ENCODE measurements around the gene FRMPD4. TPM values are rescaled to one million over a fixed set of nuclear protein-coding genes. Genes with fewer than 3 reads are reported as not detected.
A peak's percentile ranks its signal among the peaks of the same experiment; 100 is the strongest.

Gene FRMPD4
- total and polyA plus RNA-seq, 5 donors = 0.33 to 2.1 (median 0.43) TPM

GRCh38 chrX:12304261-12304660 lies 166.0 kb downstream of the FRMPD4 start:
- DNase-seq = no peak

GRCh38 chrX:12307961-12308360 lies 169.7 kb downstream of the FRMPD4 start:
- intact Hi-C loops (cut with DNase I) = no loop called here
- no peaks in the 10 kb centered on the region for H3K9me3 ChIP-seq (ENCODE audit: control insufficient read depth, low read length)
- DNase-seq (no peak), ATAC-seq (no peak)
- WGBS = 84% methylated on average over 2 of the region's 2 CpGs
- H3K27ac ChIP-seq (ENCODE audit: low read length) = no peak overlapping the region
- H3K4me1 ChIP-seq (ENCODE audit: control insufficient read depth, insufficient read depth, low read length) = no peaks in the 10 kb centered on the region
- H3K4me3 ChIP-seq (ENCODE audit: low read length) = no peak overlapping the region
- H3K27me3 ChIP-seq (ENCODE audit: control insufficient read depth, insufficient read depth) = no peaks in the 10 kb centered on the region

More at GRCh38 chrX:12304261-12304660, 166.0 kb downstream of the FRMPD4 start:
- ATAC-seq = no peak
- H3K27me3 ChIP-seq (ENCODE audit: control insufficient read depth, insufficient read depth) = no peaks in the 10 kb centered on the region
- no peak overlapping the region for H3K4me3 ChIP-seq (ENCODE audit: low read length)
- WGBS = 28% methylated on average over 2 of the region's 2 CpGs
- no peaks in the 10 kb centered on the region for H3K9me3 ChIP-seq (ENCODE audit: control insufficient read depth, low read length)
- no peak overlapping the region for H3K27ac ChIP-seq (ENCODE audit: low read length)
- no peaks in the 10 kb centered on the region for H3K4me1 ChIP-seq (ENCODE audit: control insufficient read depth, insufficient read depth, low read length)
- intact Hi-C loops (cut with DNase I) = no loop called here

- no peaks in the 10 kb centered on the region for H3K9me3 ChIP-seq (ENCODE audit: control insufficient read depth, low read length)
- H3K27ac ChIP-seq (ENCODE audit: low read length) = no peak overlapping the region
- DNase-seq (no peak), ATAC-seq (peak in 1 of 2 donors; percentile 61)
- H3K4me3 ChIP-seq (ENCODE audit: low read length) = no peak overlapping the region
- intact Hi-C loops (cut with DNase I) = no loop called here
- H3K4me1 ChIP-seq (ENCODE audit: control insufficient read depth, insufficient read depth, low read length) = no peaks in the 10 kb centered on the region
- no peaks in the 10 kb centered on the region for H3K27me3 ChIP-seq (ENCODE audit: control insufficient read depth, insufficient read depth)
- 68% methylated on average over 4 of the region's 4 CpGs for WGBS
Measured at GRCh38 chrX:12308420-12308819, 170.1 kb downstream of the FRMPD4 start.

DNA sequence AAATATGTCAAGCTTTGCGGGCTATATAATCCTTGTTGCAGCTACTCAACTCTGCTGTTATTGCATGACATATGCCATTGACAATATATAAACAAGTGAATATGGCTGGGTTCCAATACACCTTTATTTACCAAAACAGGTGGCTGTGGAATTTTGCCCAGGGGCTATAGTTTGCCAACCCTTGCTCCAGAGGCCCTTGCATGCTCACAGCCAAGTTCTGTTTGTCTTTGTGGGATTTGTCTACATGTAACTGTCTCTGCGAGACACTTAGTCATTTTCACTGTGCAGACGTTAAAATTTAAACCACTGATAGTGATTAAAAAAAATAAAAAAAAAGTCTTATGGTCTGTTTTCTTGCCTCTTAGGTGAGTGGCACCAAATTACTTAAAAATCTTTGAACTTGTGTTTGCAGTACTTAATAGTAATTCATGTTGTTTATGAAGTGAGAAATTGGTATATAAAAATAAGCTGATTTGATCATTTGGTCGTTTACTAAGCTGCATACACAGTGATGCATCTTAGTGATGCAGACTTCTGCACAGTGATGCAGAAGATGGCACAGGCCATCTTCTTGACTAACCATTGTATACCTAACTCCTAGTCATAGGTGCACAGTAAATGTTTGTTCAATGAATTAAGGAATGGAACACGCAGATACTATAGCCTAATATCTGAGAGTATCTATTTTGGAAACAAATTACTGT lies 170.9 kb downstream of the FRMPD4 start:
- WGBS = 83% methylated on average over 5 of the region's 5 CpGs
- H3K27ac ChIP-seq (ENCODE audit: low read length) = no peak overlapping the region
- no peaks in the 10 kb centered on the region for H3K27me3 ChIP-seq (ENCODE audit: control insufficient read depth, insufficient read depth)

DNA sequence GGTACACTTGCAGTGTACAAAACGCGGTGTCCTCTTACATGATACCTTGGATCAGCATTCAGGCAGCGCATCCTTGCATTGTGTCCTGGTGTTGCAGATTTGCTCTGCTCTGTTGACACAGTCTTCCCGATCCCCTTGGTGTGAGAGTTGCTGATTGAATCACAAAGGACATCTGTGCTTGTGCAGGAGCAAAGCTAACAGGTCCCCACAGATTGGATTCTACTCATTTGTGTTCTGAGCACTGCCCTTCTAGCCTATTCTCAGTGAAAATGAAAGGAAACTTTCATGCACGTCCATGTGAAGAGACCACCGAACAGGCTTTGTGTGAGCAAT lies 171.4 kb downstream of the FRMPD4 start:
- H3K4me1 ChIP-seq (ENCODE audit: control insufficient read depth, insufficient read depth, low read length) = no peaks in the 10 kb centered on the region
- no peak for ATAC-seq
- intact Hi-C loops (cut with DNase I) = no loop called here
- H3K27me3 ChIP-seq (ENCODE audit: control insufficient read depth, insufficient read depth) = no peaks in the 10 kb centered on the region
- no peaks in the 10 kb centered on the region for H3K9me3 ChIP-seq (ENCODE audit: control insufficient read depth, low read length)
- no peak overlapping the region for H3K27ac ChIP-seq (ENCODE audit: low read length)
- H3K4me3 ChIP-seq (ENCODE audit: low read length) = no peak overlapping the region
- WGBS = 69% methylated on average over 6 of the region's 6 CpGs
- no peak for DNase-seq

More for the DNA sequence above, 170.9 kb downstream of the FRMPD4 start:
- no peaks in the 10 kb centered on the region for H3K9me3 ChIP-seq (ENCODE audit: control insufficient read depth, low read length)
- no peak for DNase-seq
- intact Hi-C loops (cut with DNase I) = no loop called here
- no peak overlapping the region for H3K4me3 ChIP-seq (ENCODE audit: low read length)
- no peaks in the 10 kb centered on the region for H3K4me1 ChIP-seq (ENCODE audit: control insufficient read depth, insufficient read depth, low read length)
- ATAC-seq = no peak

- DNase-seq = no peak
- Histone ChIP-seq H3K4me1 (ENCODE audit: control insufficient read depth, insufficient read depth, low read length) (peaks cover 1% of the 10 kb centered on the region), H3K27ac (ENCODE audit: low read length) (no peak overlapping the region), H3K27me3 (ENCODE audit: control insufficient read depth, insufficient read depth) (no peaks in the 10 kb centered on the region), H3K4me3 (ENCODE audit: low read length) (no peak overlapping the region), H3K9me3 (ENCODE audit: control insufficient read depth, low read length) (no peaks in the 10 kb centered on the region)
- intact Hi-C loops (cut with DNase I) = no loop called here
- ATAC-seq = no peak
Measured at GRCh38 chrX:12314651-12315050, 176.4 kb downstream of the FRMPD4 start.

DNA sequence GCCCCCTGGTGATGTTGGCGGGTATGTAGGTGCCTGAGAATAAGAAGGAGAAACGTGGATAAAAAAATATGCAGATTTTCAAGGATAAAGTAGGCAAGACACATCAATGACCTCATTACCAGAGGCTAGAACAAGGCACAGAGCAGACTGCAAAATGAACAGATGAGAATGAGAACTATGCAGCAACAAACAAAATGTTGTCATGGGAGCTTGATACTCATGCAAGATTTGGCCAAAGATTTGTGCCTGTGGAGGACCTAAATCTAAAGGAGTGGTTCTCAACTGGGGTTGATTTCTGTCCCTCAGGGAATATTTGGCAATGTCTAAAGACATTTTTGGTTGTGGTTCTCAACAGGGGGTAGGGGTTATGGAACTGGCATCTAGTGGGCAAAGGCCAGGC lies 177.3 kb downstream of the FRMPD4 start:
- intact Hi-C loops (cut with DNase I) = no loop called here
- WGBS = 62% methylated on average over 2 of the region's 2 CpGs
- Histone ChIP-seq H3K9me3 (ENCODE audit: control insufficient read depth, low read length) (no peaks in the 10 kb centered on the region), H3K27ac (ENCODE audit: low read length) (no peak overlapping the region), H3K4me1 (ENCODE audit: control insufficient read depth, insufficient read depth, low read length) (peaks cover 1% of the 10 kb centered on the region), H3K27me3 (ENCODE audit: control insufficient read depth, insufficient read depth) (no peaks in the 10 kb centered on the region), H3K4me3 (ENCODE audit: low read length) (no peak overlapping the region)
- ATAC-seq = no peak
- DNase-seq = no peak

DNA sequence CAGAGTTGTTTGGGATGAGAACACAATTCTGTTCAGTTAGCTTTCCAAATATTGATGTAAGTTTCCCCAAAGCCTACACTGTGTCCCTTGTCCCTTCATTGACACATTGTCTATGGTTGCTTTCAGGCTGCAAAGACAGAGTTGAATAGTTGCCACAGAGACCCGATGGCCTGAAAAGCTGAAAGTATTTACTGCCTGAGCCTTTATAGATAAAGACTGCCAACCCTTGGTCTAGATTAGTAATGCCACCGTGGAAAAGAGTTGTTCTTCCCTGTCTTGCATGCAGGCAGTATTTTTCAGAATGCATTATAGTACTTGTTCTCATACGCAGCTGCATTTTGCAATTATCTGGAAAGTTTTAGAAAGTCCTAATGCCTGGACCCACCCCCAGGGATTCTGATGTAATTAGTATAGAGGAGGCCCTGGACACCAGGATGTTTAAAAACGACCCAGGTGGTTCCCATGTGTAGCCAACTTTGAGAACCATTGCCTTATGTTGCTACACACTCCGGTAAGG lies 180.8 kb downstream of the FRMPD4 start:
- no peaks in the 10 kb centered on the region for H3K27me3 ChIP-seq (ENCODE audit: control insufficient read depth, insufficient read depth)
- H3K4me3 ChIP-seq (ENCODE audit: low read length) = no peak overlapping the region
- DNase-seq (no peak), ATAC-seq (no peak)
- 47% methylated on average over 5 of the region's 5 CpGs for WGBS
- H3K4me1 ChIP-seq (ENCODE audit: control insufficient read depth, insufficient read depth, low read length) = peaks cover 1% of the 10 kb centered on the region
- no peak overlapping the region for H3K27ac ChIP-seq (ENCODE audit: low read length)
- no peaks in the 10 kb centered on the region for H3K9me3 ChIP-seq (ENCODE audit: control insufficient read depth, low read length)
- intact Hi-C loops (cut with DNase I) = no loop called here

- H3K4me1 ChIP-seq (ENCODE audit: control insufficient read depth, insufficient read depth, low read length) = peaks cover 1% of the 10 kb centered on the region
- ATAC-seq = no peak
- H3K4me3 ChIP-seq (ENCODE audit: low read length) = no peak overlapping the region
- intact Hi-C loops (cut with DNase I) = no loop called here
- H3K27me3 ChIP-seq (ENCODE audit: control insufficient read depth, insufficient read depth) = no peaks in the 10 kb centered on the region
- no peak overlapping the region for H3K27ac ChIP-seq (ENCODE audit: low read length)
- no peak for DNase-seq
- no peaks in the 10 kb centered on the region for H3K9me3 ChIP-seq (ENCODE audit: control insufficient read depth, low read length)
- 63% methylated on average over 2 of the region's 2 CpGs for WGBS
Measured at GRCh38 chrX:12319992-12320391, 181.7 kb downstream of the FRMPD4 start.

GRCh38 chrX:12322031-12322430 lies 183.8 kb downstream of the FRMPD4 start:
- intact Hi-C loops (cut with DNase I) = no loop called here
- no peak for DNase-seq
- Histone ChIP-seq H3K9me3 (ENCODE audit: control insufficient read depth, low read length) (no peaks in the 10 kb centered on the region), H3K4me1 (ENCODE audit: control insufficient read depth, insufficient read depth, low read length) (peaks cover 1% of the 10 kb centered on the region), H3K4me3 (ENCODE audit: low read length) (no peak overlapping the region), H3K27ac (ENCODE audit: low read length) (no peak overlapping the region), H3K27me3 (ENCODE audit: control insufficient read depth, insufficient read depth) (no peaks in the 10 kb centered on the region)
- ATAC-seq = no peak

- Histone ChIP-seq H3K4me1 (ENCODE audit: control insufficient read depth, insufficient read depth, low read length) (no peaks in the 10 kb centered on the region), H3K27me3 (ENCODE audit: control insufficient read depth, insufficient read depth) (no peaks in the 10 kb centered on the region), H3K9me3 (ENCODE audit: control insufficient read depth, low read length) (no peaks in the 10 kb centered on the region), H3K4me3 (ENCODE audit: low read length) (no peak overlapping the region), H3K27ac (ENCODE audit: low read length) (no peak overlapping the region)
- no peak for ATAC-seq
- no peak for DNase-seq
- intact Hi-C loops (cut with DNase I) = no loop called here
- 65% methylated on average over 2 of the region's 2 CpGs for WGBS
Measured at GRCh38 chrX:12325171-12325570, 186.9 kb downstream of the FRMPD4 start.

- H3K4me1 ChIP-seq (ENCODE audit: control insufficient read depth, insufficient read depth, low read length) = no peaks in the 10 kb centered on the region
- DNase-seq (no peak), ATAC-seq (no peak)
- no peaks in the 10 kb centered on the region for H3K27me3 ChIP-seq (ENCODE audit: control insufficient read depth, insufficient read depth)
- no peak overlapping the region for H3K4me3 ChIP-seq (ENCODE audit: low read length)
- intact Hi-C loops (cut with DNase I) = no loop called here
- H3K9me3 ChIP-seq (ENCODE audit: control insufficient read depth, low read length) = no peaks in the 10 kb centered on the region
- no peak overlapping the region for H3K27ac ChIP-seq (ENCODE audit: low read length)
Measured at GRCh38 chrX:12327836-12328235, 189.6 kb downstream of the FRMPD4 start.
